Brain pericyte (primary cell): ENCODE data around the gene ZNF668.
A peak's percentile ranks its signal among the peaks of the same experiment; 100 is the strongest.

Experiments used
- DNase-seq: peaks from one replicate; pipeline ENCODE4 v3.0.0-alpha.2; 2012; ENCODE audit warnings: low read depth, low spot score

The ZNF668 gene

DNA sequence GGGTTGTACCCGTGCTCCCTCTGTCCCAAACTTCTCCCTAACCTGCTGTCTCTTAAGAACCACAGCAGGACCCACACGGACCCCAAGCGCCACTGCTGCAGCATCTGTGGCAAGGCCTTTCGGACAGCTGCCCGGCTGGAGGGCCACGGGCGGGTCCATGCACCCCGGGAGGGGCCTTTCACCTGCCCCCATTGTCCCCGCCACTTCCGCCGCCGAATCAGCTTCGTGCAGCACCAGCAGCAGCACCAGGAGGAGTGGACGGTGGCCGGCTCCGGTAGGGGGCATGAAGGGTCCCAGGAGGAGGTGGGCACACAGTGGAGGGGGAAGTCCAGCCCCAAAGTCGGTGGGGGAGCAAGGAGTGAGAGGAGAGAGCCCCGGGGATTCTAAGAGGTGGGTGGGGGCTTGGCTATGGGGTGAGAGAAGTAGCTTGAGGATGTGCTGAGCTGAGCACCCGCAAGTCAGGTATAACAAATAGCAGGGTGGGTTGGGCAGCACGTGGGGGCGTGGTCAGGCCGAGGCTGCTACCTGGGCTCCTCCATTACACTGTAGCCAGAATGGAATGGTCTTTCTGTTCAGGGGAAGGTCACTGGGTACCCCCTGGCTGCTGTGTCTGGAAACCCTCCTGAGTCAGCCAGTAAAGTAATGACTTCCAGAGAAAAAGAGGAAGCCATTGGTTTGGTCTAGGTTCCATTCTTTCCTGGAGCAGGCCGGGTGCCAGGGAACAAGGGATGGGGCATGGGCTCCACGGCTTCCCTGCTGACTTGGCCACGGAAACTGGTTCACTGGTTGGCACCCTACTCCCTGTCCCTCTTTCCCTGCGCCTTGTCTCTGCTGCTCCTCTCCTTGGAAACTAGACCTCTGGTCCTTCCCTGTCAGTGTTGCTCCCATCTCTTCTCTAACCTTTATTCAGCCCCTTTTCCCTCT, 7.7 kb upstream of the ZNF668 start:
- no peak for DNase-seq

DNA sequence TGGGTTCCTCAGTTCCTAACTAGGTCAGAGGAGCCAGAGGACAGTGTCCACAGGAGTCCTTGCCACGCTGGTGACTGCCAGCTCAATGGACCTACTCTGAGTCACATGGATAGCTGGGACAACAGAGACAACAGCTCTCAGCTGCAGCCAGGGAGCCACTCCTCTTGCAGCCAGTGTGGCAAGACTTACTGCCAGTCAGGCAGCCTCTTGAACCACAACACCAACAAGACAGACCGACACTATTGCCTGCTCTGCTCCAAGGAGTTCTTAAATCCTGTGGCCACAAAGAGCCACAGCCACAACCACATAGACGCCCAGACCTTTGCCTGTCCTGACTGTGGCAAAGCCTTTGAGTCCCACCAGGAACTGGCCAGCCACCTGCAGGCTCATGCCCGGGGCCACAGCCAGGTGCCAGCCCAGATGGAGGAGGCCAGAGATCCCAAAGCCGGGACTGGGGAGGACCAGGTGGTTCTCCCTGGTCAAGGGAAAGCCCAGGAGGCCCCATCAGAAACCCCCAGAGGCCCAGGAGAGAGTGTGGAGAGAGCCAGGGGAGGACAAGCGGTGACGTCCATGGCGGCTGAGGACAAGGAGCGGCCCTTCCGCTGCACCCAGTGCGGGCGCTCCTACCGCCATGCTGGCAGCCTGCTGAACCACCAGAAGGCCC, 6.8 kb upstream of the ZNF668 start:
- no peak for DNase-seq

DNA sequence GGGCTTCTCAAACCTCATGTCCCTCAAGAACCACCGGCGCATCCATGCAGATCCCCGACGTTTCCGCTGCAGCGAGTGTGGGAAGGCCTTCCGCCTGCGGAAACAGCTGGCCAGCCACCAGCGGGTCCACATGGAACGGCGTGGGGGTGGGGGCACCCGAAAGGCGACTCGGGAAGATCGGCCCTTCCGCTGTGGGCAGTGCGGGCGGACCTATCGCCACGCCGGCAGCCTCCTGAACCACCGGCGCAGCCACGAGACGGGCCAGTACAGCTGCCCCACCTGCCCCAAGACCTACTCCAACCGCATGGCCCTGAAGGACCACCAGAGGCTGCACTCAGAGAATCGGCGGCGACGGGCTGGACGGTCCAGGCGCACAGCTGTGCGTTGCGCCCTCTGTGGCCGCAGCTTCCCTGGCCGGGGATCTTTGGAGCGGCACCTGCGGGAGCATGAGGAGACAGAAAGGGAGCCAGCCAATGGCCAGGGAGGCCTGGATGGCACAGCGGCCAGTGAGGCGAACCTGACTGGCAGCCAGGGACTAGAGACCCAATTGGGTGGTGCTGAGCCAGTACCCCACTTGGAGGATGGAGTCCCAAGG, 6.1 kb upstream of the ZNF668 start:
- no peak for DNase-seq

DNA sequence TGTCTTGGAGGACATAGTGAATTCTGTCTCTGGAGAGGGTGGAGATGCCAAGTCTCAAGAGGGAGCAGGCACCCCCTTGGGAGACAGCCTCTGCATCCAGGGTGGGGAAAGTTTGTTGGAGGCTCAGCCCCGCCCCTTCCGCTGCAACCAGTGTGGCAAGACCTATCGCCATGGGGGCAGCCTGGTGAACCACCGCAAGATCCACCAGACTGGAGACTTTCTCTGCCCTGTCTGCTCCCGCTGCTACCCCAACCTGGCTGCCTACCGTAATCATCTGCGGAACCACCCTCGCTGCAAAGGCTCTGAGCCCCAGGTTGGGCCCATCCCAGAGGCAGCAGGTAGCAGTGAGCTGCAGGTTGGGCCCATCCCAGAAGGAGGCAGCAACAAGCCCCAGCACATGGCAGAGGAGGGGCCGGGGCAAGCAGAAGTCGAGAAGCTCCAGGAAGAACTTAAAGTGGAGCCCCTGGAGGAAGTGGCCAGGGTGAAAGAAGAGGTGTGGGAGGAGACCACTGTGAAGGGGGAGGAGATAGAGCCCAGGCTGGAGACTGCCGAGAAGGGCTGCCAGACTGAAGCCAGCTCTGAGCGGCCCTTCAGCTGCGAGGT, 5.4 kb upstream of the ZNF668 start:
- no peak for DNase-seq

DNA sequence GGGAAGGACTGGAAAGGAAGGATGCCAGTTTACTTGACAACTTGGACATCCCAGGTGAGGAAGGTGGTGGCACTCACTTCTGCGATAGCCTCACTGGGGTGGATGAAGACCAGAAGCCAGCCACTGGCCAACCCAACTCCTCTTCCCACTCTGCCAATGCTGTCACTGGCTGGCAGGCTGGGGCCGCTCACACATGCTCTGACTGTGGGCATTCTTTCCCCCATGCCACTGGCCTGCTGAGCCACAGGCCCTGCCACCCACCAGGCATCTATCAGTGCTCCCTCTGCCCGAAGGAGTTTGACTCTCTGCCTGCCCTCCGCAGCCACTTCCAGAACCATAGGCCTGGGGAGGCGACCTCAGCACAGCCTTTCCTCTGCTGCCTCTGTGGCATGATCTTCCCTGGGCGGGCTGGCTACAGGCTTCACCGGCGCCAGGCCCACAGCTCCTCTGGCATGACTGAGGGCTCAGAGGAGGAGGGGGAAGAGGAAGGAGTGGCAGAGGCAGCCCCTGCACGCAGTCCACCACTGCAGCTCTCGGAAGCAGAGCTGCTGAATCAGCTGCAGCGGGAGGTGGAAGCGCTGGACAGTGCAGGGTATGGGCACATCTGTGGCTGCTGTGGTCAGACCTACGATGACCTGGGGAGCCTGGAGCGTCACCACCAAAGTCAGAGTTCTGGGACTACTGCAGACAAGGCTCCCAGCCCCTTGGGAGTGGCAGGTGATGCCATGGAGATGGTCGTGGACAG, 4.7 kb upstream of the ZNF668 start:
- no peak for DNase-seq

DNA sequence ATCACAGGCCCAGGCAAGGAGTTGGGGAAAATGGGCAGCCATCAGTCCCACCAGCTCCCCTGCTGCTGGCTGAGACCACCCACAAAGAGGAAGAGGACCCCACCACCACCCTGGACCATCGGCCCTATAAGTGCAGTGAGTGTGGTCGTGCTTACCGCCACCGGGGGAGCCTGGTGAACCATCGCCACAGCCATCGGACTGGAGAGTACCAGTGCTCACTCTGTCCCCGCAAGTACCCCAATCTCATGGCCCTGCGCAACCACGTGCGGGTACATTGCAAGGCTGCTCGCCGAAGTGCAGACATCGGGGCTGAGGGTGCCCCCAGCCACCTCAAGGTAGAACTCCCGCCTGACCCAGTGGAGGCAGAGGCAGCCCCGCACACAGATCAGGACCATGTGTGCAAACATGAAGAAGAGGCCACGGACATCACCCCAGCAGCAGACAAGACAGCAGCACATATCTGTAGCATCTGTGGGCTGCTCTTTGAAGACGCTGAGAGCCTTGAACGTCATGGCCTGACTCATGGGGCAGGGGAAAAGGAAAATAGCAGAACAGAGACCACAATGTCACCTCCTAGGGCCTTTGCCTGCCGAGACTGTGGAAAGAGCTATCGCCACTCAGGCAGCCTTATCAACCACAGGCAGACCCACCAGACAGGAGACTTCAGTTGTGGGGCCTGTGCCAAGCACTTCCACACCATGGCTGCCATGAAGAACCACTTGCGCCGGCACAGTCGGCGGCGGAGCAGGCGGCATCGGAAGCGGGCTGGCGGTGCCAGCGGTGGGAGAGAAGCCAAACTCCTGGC, 3.8 kb upstream of the ZNF668 start:
- DNase-seq: no peak

DNA sequence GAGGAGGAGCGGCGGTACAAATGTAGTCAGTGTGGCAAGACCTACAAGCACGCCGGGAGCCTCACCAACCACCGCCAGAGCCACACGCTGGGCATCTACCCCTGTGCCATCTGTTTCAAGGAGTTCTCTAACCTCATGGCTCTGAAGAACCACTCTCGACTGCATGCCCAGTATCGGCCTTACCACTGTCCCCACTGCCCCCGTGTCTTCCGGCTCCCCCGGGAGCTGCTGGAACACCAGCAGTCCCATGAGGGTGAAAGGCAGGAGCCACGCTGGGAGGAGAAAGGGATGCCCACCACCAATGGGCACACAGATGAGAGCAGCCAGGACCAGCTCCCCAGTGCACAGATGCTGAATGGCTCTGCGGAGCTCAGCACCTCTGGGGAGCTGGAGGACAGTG, 3.0 kb upstream of the ZNF668 start:
- DNase-seq: no peak

DNA sequence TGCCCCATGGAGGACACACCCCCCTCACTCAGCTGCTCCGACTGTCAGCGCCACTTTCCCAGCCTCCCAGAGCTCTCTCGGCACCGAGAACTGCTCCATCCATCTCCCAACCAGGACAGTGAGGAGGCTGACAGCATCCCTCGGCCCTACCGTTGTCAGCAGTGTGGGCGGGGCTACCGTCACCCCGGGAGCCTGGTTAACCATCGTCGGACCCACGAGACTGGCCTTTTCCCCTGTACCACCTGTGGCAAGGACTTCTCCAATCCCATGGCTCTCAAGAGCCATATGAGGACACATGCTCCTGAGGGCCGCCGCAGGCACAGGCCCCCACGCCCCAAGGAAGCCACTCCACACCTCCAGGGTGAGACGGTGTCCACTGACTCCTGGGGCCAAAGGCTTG, 2.3 kb upstream of the ZNF668 start:
- DNase-seq: no peak

DNA sequence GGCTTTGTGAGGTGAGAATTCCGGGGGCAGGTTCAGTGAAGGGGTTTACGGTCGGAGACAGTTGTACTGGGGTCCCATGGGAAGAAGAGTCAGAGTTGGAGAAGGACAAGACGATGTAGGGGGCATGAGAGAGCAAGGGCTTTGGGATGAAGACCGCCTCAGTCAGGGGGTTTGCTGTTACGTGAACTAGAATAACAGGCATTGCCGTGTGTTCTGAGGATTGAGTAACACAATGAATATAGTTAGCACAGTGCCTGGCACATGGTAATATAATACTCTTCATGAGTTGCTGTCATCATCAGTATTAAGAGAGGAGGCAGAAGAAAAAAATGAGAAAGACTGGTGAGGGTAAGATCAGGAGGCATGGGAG, 759 bp upstream of the ZNF668 start:
- DNase-seq: no peak

DNA sequence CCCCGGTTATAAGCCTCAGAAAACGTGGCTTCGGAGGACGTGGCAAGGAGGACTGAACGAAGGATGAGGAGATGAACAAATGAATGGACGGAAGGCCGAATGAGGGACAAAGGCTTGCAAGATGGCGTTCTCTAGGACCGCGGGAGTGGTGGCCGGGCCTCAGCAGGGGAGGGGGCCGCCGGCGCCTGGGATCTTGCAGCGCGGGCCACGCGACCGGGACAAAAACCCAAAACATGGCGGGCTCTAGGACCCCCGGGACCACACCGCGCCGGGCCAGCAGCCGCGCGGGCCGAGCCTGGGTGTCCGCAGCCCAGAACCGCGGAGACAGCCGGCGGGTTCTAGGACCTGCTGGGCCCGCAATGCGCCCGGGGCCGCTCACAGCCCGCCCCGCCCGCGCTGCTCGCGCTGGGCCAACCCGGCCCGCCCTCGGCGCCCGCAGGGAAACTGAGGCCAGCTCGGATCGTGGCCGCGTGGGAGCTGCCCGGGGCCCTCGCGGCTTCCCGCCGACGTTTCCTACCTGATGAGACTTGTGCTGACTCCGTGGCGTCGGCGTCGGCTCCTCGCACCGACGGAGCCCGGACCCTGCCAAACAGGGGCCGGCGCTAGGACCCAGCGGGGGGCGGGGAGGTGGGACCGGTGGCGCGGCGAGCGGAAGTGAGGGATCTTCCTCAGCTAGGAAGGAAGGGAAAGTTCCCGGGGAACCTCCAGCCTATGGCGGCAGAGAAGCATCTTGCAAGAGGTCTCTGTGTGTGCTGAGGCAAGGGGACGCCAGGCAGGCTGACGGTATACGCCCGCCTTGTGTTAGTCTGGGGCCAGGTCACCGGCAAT, 684 bp downstream of the ZNF668 start:
- peak; percentile 77 for DNase-seq

DNA sequence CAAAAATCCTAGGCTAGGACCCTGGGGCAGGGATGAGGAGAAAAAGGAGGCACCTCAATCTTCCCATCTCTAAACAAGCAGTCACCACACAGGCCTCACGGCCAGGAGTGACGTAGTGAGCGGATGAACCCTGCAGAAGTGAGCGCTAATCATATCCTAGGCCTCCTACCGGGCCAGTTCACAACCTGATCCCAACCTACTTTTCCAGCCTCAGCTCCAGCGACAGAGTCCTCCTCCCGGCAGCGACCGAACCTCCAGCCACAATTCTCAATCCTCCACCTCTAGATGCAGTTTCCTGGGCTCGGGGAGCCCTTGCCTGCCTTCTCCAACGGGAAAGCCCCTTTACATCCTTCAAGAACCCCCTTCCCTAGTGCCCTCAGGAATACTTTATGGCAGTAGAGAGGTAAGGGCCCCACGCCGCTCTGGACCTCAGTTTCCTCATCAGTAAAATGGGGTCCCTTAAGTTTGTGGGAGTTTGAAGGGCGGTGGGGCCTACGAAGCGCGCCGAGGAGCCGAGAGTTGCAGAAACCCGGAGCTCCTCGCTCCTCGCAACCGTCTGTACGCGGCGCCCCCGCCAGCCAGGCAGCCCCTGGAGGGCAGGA, 1.4 kb downstream of the ZNF668 start:
- DNase-seq: no peak

DNA sequence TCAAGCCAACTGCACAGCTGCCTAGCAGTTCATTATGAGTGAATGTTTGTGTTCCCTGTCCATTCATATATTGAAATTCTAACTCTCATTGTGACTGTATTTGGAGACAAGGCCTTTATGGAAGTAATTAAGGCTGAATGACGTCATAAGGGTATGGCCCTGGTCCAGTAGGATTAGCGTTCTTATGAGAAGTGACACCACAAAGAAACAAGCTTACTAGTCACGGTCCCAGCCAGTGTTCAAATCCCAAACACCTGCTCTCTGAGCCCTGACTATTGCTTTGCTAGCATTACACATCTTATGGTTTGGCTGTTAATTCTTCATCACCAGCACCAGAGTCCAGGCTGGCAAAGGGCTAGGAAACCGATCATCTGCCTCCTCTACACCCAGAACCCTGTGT, 2.2 kb downstream of the ZNF668 start:
- no peak for DNase-seq

DNA sequence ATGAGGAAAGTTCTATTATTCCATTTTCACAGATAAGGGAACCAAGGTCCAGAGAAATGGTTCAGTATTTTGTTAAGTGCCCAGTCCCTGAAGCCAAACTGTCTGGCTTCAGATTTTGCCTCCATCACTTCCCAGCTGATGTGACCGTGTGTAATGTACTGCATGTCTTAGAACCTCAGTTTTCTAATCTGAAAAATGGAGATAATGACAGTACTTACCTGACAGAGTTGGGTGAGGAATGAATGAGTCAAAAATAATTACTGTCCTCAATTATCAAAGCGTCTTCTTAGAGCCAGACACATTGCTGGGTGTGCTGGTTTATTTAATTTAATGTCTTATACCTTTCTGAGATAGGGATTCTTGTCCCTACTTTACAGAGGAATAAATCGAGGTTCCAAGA, 6.7 kb downstream of the ZNF668 start:
- DNase-seq: no peak

DNA sequence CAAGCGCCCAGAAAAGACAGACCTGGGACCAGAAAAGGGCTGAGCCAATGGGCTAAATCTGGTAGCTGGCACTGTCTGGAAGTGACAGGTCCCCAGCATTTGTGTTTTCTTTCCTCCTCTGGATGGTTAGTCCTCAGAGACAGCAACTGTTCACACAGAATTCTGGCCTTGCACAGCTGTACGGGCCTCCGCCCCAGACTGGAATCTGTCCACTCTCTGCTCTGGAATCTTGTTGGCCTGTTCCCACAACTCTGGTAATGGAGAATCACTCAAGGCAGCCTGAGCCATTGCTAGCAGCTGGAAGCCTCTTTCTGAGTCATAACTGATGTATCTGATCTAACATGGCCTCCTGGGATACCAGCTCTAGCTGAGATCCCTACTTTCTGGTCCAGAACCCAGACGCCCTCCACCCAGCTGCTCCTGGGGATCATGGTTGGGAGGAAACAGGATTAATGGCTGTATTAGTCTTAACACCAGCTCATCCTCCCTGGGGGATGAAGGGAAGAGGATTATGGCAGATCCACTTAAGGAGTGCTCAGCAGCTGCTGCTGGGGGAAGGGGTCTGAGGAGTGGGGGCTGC, 9.1 kb downstream of the ZNF668 start:
- DNase-seq: peak; percentile 38

DNA sequence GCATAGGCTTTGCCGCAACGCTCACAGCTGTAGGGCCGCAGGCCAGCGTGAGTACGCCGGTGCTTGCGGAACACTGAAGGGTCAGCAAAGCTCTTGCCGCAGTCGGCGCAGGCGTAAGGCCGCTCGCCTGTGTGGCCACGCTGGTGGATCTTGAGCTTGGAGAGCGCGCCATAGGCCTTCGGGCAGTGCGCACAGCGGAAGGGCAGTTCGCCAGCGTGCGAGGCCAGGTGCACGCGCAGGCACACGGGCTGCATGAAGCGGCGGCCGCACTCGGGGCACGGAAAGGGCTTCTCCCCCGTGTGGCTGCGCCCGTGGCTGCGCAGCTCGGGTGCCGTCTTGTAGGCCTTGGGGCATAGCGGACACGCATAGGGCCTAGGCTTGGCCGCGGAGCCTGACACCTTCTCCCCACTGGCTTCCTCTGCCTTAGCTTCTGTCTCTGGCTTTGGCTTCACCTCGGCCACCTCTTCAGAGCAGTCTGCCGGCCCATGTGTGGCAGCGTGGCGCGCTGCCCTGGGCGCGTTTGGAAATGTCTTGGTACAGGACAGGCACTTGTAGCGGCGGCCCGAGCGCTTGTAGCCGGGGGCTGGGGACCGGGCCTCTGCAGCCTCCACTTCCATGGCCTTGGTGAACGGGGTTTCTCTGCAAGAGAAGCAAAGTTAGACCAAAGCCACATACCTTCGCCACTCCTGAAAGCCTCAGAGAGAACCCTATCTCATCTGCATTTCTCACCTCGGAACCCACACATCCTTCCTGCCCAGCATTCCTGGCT, 10.0 kb downstream of the ZNF668 start:
- no peak for DNase-seq

DNA sequence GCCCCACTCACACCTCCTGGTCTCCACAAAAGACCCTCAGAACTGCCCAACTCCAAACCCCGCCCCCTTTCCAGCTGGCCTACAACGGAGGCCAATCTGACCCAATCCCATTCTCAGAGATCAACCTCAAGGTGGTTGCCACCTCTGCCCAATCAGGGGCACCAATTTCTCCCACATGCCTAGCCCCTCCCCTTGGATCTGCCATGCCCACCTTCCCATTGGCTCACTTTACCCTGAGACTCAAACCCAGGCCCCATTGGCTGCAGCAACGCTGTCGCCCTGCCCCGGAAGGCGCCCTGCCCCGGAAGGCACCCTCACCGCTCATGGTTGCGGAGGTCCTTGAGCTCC, 10.6 kb downstream of the ZNF668 start:
- no peak for DNase-seq

DNA sequence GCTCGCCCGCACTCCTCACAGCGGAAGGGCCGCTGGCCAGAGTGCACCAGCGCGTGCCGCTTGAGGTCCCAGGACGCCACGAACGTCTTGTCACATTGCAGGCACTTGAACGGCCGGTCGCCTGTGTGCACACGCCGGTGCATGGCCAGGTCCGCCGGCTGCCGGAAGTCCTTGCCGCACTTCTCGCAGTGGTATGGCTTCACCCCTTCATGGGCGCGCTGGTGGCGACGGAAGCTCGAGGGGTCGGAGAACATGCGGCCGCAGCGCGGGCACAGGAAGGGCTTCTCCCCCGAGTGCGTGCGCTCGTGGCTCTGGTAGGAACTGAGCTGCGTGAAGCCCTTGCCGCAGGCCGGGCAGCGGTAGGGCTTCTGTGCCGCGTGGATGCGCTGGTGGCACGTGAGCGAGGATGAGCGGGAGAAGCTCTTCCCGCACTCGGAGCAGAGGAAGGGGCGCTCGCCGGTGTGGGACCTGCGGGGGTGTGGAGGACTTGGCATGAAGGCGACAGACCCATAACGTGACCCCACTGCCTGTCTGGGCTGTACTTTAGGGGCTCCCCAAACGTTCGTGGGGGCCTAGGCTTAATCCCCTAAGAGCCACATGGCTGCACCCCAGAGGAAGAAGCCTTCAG, 12.1 kb downstream of the ZNF668 start:
- DNase-seq: no peak
